ENCODE results near the gene BBS7.

BBS7 gene

DNA sequence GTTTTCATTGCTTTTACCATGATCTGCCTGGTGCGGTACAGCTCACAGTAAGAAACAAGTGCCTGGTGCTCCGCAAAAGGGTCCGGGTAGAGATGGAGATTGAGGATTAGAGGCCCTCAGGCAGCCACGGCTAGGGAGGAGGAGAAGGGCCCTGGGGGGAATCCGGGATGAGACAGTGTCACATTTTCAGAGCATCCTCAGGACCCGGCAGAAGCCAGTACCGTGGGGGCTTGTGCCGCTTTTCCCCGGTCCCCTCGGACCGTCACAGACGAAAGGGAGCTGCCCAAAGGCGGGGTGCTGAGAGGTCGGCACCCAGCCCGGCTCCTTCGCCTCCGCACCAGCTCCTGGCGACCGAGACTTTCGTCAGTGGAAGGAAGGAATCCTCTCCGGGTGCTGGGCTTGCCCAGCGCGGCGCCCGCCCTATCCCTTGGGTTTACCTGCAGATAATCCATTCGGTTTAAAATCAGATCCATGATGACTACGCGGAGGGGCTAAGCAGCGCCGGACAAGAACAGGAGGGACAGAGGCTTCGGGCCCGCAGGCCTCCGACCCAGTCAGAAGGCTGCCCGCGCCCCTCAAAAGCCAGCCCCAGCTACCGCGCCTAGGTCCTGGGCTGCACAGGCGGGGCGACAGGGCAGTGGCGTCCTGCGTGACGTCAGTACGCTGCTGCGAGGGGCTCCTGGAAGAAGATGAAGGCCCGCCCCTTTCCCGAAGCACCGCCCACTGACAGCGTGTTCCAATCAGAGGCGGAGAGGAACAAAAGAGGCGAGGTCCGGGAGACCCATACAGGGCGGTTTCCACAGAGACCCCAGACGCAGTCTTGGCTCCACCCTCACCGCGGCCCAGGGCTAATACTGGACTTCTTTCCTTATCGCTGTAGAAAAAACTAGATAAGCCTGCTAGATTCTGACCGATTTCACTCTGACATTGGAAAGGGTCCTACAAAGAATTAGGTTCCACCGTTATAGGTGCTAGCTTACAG is at the start of gene BBS7:
BBS7 (minus strand) TSS at position 634 of the 982 bp plus-strand sequence; CDS start at position 473, 161 bp downstream.
- DNase-seq: peak; percentile 97

DNA sequence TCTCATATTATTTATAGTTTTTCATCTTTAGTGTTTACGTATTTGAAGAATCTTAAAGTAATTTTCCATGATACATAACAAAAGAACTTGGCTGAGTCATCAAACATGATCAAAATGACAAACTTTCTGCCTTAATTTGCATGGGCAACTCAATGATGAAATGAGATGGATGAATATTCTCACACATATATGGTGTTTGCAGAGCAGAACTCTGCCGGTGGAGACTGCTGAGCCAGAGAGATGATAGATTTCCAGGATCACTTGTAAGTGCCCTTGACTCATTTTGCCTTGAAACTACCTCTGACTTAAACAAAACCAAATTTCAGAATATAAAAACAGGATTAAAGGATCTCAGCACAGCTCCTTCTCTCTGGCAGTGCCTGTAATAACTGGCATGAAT is 43.4 kb upstream of the BBS7 start:
- DNase-seq: no peak

DNA sequence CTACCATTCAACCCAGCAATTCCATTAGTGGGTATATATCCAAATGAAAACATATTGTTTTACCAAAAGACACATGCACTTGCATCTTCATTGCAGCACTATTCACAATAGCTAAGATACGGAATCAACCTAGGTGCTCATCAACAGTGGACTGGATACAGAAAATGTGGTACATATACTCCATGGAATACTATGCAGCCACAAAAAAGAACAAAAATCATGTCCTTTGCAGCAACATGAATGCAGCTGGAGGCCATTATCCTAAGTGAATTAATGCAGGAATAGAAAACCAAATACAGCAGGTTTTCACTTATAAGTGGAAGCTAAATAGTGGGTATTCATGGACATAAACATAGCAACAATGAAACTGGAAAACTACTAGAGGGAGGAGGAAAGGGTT is 38.1 kb upstream of the BBS7 start:
- DNase-seq: no peak

- DNase-seq: peak; percentile 22
These were observed 30.1 kb upstream of the BBS7 start for GRCh38 chr4:121900132-121900983.

- DNase-seq: peak; percentile 2
These were observed 27.9 kb upstream of the BBS7 start for GRCh38 chr4:121898150-121898549.

GRCh38 chr4:121888134-121888533 is 17.9 kb upstream of the BBS7 start:
- no peak for DNase-seq

GRCh38 chr4:121885115-121885514 is 14.8 kb upstream of the BBS7 start:
- DNase-seq: no peak

DNA sequence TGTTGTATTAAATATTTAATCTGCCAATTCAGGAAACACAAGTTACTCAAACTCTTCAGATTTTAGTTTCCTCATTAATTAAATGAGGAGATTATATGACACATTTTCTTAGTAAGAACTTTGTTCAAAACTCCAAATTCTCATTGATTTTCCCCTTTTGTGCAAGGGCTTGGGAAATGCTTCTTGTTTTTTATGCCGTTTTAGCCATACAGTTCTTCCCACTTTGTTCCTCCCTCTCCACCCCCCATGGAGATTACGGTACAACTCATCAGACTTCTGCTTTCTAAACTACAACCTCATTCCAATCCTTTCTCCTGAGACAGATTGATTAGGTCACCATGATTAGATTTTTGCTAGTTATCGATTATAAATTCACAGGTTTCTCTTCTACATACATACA is 10.9 kb upstream of the BBS7 start:
- no peak for DNase-seq

- DNase-seq: no peak
These were observed 8.9 kb upstream of the BBS7 start for GRCh38 chr4:121879135-121879534.

DNA sequence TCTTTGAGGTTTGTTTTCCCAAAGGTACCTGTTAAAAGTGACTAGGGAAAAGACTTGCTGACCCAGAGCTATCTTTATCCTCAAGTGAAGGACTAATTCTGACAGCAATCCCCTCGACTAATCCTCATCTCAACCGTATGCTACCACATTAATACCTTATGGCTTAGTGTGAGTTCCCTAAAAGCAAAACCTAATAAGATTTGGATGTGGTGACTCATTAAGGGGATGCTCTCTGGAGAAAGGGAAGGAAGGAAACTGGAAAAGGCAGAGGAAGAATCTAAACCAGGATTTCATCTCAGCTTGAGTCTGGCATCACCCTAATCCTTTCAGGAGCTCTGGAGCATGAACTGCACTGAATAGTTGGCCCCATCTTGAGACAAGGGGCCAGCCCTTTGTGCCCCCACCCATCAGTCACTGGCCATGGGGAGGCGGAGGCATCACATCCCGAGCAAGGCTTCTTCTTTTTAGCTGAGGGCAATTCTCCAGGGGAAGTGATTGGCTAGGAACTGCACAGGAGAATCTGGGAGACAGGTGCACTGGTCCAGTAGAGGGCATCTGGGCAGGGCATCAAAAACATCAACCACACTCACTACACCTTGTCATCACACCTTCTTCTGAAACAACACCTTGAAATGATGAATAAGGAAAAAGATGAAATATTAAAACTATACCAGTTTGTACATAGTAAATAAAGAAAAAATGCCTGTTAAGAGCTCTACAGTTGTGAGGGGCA is 6.9 kb upstream of the BBS7 start:
- DNase-seq: no peak

- no peak for DNase-seq
These were observed 5.8 kb upstream of the BBS7 start for GRCh38 chr4:121876070-121876469.

DNA sequence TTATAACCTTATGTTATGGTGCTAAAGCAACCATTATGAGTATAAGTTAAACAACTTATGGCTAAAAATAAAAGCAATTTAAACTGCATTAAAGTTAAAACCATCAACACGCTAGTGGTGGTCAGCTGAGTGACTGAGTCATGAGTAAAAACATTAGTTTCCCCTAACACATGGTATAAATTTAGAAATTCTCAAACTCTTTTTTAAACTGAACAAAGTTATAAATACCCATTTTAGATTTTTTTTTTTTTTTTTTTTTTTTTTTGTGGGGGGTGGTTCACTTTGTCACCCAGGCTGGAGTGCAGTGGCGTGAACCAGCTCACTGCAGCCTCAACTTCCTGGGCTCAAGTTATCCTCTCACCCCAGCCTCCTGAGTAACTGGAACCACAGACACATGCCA is 5.4 kb upstream of the BBS7 start:
- DNase-seq: no peak

DNA sequence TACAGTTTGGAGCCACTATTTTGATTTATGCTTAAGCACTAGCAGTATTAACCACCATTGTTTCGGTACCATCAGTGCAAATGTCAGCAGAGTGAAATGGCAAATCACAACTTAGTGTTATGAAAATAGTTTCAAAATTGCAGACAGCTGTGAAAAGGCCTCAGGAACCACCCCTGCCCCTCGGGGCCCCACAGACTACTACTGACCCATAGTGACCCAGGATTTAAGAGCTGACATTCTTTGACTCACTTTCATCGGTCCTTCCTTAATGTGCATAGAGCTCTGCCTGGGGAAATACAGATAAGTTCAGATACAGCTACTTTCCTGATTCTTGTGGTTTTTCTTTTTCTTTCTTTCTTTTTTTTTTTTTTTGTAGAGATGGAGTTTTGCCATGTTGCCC is 3.3 kb upstream of the BBS7 start:
- DNase-seq: no peak

DNA sequence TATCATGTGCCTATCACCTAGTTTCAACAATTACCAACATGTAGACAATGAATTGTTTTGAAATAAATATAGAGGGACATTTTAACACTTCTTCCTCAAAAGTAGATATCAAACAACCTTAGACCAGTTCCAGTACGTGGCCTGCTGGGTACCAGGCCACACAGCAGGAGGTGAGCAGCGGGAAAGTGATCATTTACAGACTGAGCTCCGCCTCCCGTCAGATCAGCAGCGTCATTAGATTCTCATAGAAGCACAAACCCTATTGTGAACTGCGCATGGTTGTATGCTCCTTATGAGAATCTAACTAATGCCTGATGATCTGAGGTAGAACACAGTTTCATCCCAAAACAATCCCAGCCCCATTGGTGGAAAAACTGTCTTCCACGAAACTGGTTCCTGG is 6.5 kb downstream of the BBS7 start:
- DNase-seq: no peak

- no peak for DNase-seq
These were observed 8.8 kb downstream of the BBS7 start for GRCh38 chr4:121861426-121861825.

DNA sequence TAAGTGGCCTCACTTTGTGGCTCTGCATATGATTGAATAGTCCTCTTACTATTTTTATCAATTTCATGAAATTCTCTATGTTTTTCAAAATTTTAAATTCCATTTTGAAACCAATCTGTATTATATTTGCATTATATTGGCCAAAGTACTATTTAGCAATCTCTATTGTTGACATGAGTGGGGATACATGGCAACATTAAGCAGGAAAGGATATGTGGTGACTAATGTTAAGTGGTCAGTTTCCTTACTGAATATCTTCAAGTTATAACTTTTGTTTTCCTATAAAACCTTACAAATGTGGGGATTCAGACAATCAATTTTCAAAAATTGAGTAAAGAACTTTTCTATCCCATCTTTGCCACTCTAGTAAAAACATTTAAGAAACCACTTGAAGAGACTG is 10.2 kb downstream of the BBS7 start:
- no peak for DNase-seq

DNA sequence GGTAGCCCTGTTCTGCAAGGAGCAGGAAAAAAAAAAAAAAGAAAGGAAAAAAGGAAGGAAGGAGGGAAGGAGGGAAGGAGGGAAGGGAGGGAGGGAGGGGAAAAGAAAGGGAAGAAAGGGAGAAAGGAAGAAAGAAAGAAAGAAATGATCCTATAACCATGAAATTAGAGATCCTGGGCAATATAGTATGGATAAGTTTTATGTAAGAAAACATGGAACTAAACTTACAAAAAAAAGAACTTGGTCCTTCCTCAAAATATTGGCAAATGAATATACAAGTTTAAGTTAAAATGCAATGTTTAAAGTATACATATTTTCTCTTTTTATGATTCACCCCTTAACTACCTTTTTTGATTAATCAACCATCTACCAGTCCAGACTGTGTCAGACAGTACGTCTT is 18.9 kb downstream of the BBS7 start:
- DNase-seq: no peak

- no peak for DNase-seq
These were observed 23.6 kb downstream of the BBS7 start for GRCh38 chr4:121846662-121847061.

- no peak for DNase-seq
These were observed 27.4 kb downstream of the BBS7 start for GRCh38 chr4:121842862-121843261.

- DNase-seq: no peak
These were observed 32.1 kb downstream of the BBS7 start for GRCh38 chr4:121838136-121838535.

DNA sequence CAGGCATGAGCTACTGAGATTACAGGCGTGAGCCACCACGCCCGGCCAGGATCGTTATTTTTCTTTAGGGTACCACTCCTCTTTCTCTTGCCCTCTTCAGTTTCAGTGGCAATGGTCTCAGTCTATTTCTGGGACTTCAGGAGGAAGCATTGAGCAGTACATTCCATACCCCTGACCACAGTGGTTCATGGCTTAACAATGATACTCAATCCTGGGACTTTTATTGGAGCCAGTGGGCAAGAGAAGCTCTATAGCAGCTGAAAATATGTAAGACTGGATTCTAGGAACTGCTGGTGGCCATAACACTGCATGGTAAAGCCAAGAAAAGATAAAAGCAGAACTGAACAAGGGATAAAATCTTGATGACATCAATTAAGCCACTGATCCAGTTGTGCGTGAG is 40.8 kb downstream of the BBS7 start:
- DNase-seq: no peak

DNA sequence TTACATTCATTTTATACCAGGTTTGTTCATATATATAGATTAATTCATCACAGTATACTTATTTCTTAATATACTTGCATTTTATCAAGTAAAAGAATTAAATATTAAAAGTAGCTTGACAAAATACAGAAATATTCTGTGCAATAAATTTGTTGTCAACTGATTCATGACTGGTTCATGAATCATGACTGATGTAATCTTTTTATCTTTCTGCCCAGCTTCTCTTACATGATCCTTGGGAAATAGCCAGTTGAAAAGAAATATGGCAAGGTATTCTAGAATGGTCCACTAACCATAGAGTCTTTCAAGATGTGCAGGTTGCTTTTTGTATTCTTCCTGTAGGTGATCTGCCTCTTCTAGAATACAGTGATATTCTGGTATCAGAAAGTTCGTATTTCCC is 42.4 kb downstream of the BBS7 start:
- DNase-seq: no peak

GRCh38 chr4:121824950-121825349 is 45.3 kb downstream of the BBS7 start:
- no peak for DNase-seq

Measured in DMS153 (cell line).